Neural cell (in vitro differentiated cells): Measurements from ENCODE around the gene PTTG1IP.

Source experiments
- EP300 ChIP-seq: fragments of 450-650 bp; conservative IDR thresholded peaks from 2 replicates; pipeline ENCODE4 v1.6.1; 2014; ENCODE audit warnings: antibody characterized with exemption, mild to moderate bottlenecking, moderate library complexity; ENCODE audit not compliant: poor library complexity, severe bottlenecking
- EZH2 ChIP-seq: fragments of 200-600, 300-800 bp; shearing (Covaris generic), sonication (generic); IDR thresholded peaks from 2 replicates; pipeline ENCODE4 v1.6.1; 2014; ENCODE audit warnings: antibody characterized with exemption, low read length, borderline replicate concordance, mild to moderate bottlenecking; ENCODE audit not compliant: insufficient read depth, poor library complexity, severe bottlenecking
- MXI1 ChIP-seq: fragments of 450-650 bp; conservative IDR thresholded peaks from 2 replicates; pipeline ENCODE4 v1.6.1; 2014; ENCODE audit warnings: antibody characterized with exemption, mild to moderate bottlenecking; ENCODE audit not compliant: poor library complexity, severe bottlenecking
- POLR2AphosphoS5 ChIP-seq: IDR thresholded peaks from 2 replicates; pipeline ENCODE4 v1.6.1; 2012
- RAD21 ChIP-seq: fragments of 450-650 bp; conservative IDR thresholded peaks from 2 replicates; pipeline ENCODE4 v1.6.1; 2014; ENCODE audit warnings: antibody characterized with exemption, mild to moderate bottlenecking, moderate library complexity
- SMC3 ChIP-seq: fragments of 450-650 bp; conservative IDR thresholded peaks from 2 replicates; pipeline ENCODE4 v1.6.1; 2014; ENCODE audit warnings: antibody characterized with exemption, mild to moderate bottlenecking, moderate library complexity; ENCODE audit not compliant: poor library complexity
- TF ChIP-seq, protein P1 (sequence below): fragments of 450-650 bp; IDR thresholded peaks from 2 replicates; pipeline ENCODE4 v1.5.1; 2014; ENCODE audit warnings: antibody characterized with exemption, mild to moderate bottlenecking, moderate library complexity; ENCODE audit not compliant: poor library complexity, severe bottlenecking
- TF ChIP-seq, protein P2 (sequence below): IDR thresholded peaks from 2 replicates; pipeline ENCODE4 v1.6.1; 2012; ENCODE audit warnings: borderline replicate concordance

DNA sequence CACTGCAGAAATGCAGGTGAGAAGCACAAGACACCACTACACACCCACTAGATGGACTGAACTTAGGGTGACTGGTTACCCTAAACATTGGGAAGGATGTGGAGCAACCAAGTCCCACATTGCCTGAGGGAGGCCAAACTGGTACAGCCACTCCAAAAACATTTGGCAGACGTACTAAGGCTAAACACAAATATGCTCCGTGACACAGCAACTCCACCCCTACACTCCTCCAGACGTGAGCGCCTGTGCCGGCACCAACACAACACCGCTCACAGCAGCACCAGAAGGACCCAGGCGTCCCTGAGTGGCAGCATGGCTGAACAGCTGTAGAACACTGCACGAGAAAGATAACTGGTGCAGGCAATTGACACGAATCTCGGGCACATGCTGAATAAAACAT, 14.7 kb downstream of the PTTG1IP start:
- TF ChIP-seq, protein P1, sequence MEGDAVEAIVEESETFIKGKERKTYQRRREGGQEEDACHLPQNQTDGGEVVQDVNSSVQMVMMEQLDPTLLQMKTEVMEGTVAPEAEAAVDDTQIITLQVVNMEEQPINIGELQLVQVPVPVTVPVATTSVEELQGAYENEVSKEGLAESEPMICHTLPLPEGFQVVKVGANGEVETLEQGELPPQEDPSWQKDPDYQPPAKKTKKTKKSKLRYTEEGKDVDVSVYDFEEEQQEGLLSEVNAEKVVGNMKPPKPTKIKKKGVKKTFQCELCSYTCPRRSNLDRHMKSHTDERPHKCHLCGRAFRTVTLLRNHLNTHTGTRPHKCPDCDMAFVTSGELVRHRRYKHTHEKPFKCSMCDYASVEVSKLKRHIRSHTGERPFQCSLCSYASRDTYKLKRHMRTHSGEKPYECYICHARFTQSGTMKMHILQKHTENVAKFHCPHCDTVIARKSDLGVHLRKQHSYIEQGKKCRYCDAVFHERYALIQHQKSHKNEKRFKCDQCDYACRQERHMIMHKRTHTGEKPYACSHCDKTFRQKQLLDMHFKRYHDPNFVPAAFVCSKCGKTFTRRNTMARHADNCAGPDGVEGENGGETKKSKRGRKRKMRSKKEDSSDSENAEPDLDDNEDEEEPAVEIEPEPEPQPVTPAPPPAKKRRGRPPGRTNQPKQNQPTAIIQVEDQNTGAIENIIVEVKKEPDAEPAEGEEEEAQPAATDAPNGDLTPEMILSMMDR: no peak
- no peak for TF ChIP-seq POLR2AphosphoS5
- TF ChIP-seq EZH2: no peak
- TF ChIP-seq SMC3: no peak
- no peak for TF ChIP-seq MXI1
- no peak for TF ChIP-seq RAD21
- TF ChIP-seq EP300: no peak
- TF ChIP-seq, protein P2, sequence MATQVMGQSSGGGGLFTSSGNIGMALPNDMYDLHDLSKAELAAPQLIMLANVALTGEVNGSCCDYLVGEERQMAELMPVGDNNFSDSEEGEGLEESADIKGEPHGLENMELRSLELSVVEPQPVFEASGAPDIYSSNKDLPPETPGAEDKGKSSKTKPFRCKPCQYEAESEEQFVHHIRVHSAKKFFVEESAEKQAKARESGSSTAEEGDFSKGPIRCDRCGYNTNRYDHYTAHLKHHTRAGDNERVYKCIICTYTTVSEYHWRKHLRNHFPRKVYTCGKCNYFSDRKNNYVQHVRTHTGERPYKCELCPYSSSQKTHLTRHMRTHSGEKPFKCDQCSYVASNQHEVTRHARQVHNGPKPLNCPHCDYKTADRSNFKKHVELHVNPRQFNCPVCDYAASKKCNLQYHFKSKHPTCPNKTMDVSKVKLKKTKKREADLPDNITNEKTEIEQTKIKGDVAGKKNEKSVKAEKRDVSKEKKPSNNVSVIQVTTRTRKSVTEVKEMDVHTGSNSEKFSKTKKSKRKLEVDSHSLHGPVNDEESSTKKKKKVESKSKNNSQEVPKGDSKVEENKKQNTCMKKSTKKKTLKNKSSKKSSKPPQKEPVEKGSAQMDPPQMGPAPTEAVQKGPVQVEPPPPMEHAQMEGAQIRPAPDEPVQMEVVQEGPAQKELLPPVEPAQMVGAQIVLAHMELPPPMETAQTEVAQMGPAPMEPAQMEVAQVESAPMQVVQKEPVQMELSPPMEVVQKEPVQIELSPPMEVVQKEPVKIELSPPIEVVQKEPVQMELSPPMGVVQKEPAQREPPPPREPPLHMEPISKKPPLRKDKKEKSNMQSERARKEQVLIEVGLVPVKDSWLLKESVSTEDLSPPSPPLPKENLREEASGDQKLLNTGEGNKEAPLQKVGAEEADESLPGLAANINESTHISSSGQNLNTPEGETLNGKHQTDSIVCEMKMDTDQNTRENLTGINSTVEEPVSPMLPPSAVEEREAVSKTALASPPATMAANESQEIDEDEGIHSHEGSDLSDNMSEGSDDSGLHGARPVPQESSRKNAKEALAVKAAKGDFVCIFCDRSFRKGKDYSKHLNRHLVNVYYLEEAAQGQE: no peak
